ENCODE results near the gene PPP2R2D.

- TF ChIP-seq CTCF (conservative IDR thresholded peaks at IDR 0.05; ENCODE audit: low read length): peak; percentile 67
- no peak for TF ChIP-seq EZH2phosphoT487 (IDR thresholded peaks at IDR 0.05; ENCODE audit: borderline replicate concordance, low read depth, low read length)
Measured at GRCh38 chr10:131885391-131886165, 15.2 kb upstream of the PPP2R2D start.

All from OCI-LY7 (cell line).